Loucy (cell line): ENCODE data around the gene SCN2A.

Experiments
- EZH2phosphoT487 ChIP-seq: fragments of 200-600 bp; IDR thresholded peaks from 2 replicates; pipeline ENCODE4 v1.6.1; 2018; ENCODE audit warnings: antibody characterized with exemption, mild to moderate bottlenecking, moderate library complexity, borderline replicate concordance
- TF ChIP-seq, protein P1 (sequence below): fragments of 200-600 bp; sonication (generic); conservative IDR thresholded peaks from 2 replicates; pipeline ENCODE4 v1.5.1; 2014; ENCODE audit warnings: mild to moderate bottlenecking, antibody characterized with exemption, low read length

DNA sequence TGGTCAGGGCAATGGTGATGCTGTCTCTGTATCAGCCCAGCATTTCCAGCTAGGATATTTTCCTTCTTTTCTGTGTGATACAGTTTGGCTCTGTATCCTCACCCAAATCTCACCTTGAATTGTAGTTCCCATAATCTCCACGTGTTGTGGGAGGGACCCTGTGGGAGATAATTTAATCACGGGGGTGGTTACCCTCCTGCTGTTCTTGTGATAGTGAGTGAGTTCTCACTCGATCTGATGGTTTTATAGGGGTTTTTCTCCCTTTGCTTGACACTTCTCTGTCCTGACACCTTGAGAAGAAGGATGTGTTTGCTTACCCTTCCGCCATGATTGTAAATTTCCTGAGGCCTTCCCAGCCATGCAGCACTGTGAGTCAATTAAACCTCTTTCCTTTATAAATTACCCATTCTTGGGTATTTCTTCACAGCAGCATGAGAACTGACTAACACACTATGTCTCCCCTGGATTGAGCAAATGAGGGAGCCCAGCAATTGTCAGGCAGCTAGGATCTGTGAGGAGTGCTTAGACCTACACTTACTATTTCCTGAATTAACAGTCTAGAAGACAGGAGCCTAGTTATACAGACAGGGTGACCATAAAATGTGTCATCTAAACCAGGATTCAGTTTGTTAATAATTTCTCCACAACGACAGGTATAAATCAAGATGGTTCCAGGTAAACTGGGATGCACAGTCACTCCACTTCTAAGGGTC lies 6.0 kb downstream of the SCN2A start:
- TF ChIP-seq, protein P1, sequence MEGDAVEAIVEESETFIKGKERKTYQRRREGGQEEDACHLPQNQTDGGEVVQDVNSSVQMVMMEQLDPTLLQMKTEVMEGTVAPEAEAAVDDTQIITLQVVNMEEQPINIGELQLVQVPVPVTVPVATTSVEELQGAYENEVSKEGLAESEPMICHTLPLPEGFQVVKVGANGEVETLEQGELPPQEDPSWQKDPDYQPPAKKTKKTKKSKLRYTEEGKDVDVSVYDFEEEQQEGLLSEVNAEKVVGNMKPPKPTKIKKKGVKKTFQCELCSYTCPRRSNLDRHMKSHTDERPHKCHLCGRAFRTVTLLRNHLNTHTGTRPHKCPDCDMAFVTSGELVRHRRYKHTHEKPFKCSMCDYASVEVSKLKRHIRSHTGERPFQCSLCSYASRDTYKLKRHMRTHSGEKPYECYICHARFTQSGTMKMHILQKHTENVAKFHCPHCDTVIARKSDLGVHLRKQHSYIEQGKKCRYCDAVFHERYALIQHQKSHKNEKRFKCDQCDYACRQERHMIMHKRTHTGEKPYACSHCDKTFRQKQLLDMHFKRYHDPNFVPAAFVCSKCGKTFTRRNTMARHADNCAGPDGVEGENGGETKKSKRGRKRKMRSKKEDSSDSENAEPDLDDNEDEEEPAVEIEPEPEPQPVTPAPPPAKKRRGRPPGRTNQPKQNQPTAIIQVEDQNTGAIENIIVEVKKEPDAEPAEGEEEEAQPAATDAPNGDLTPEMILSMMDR, result no peak
- TF ChIP-seq EZH2phosphoT487, result no peak
